Measurements from ENCODE around the gene CCNY. TPM values are rescaled to one million over a fixed set of nuclear protein-coding genes. Genes with fewer than 3 reads are reported as not detected.

CCNY gene
- total and polyA plus RNA-seq, 2 of the 13 experiments (the other 11 are each of a cell fraction or from before 2014, with no cell fraction given) = 48.2 to 54.7 TPM

GRCh38 chr10:35396560-35397434 lies 60.5 kb downstream of the CCNY start (continued):
- TF ChIP-seq GMEB2 (CRISPR knock-in tag; IDR thresholded peaks at IDR 0.05; ENCODE audit: low read depth) = no peak
- peak; percentile 48; the same call in 1 of the 2 replicates for TF ChIP-seq ARID5B (CRISPR knock-in tag; IDR thresholded peaks at IDR 0.05)
- no peak for TF ChIP-seq ZMAT5 (CRISPR knock-in tag; IDR thresholded peaks at IDR 0.05; ENCODE audit: borderline replicate concordance, low read depth)
- TF ChIP-seq DNMT1 (CRISPR knock-in tag; IDR thresholded peaks at IDR 0.05) = no peak
- TF ChIP-seq ERF (CRISPR knock-in tag; IDR thresholded peaks at IDR 0.05) = no peak; the same call in 1 of the 2 replicates
- TF ChIP-seq ZBTB38 (CRISPR knock-in tag; IDR thresholded peaks at IDR 0.05) = peak; percentile 78
- peak; percentile 46; the same call in 1 of the 2 replicates for TF ChIP-seq IKZF5 (CRISPR knock-in tag; IDR thresholded peaks at IDR 0.05)
- no peak for TF ChIP-seq JUN (CRISPR knock-in tag; IDR thresholded peaks at IDR 0.05)
- TF ChIP-seq ELK4 (CRISPR knock-in tag; IDR thresholded peaks at IDR 0.05; ENCODE audit: borderline replicate concordance) = no peak
- no peak for TF ChIP-seq PLSCR1 (CRISPR knock-in tag; IDR thresholded peaks at IDR 0.05; ENCODE audit: borderline replicate concordance)
- TF ChIP-seq MAFF (IDR thresholded peaks at IDR 0.05; ENCODE audit: low read depth, low read length) = no peak
- no peak for TF ChIP-seq NCOR1 (IDR thresholded peaks at IDR 0.05; ENCODE audit: borderline replicate concordance, low read length)
- TF ChIP-seq PHF8 (CRISPR knock-in tag; IDR thresholded peaks at IDR 0.05) = no peak
- no peak for TF ChIP-seq ZBTB25 (CRISPR knock-in tag; IDR thresholded peaks at IDR 0.05)
- TF ChIP-seq E2F2 (CRISPR knock-in tag; IDR thresholded peaks at IDR 0.05; ENCODE audit: borderline replicate concordance) = no peak
- no peak for TF ChIP-seq ARNT (IDR thresholded peaks at IDR 0.05)
- TF ChIP-seq ZFY (CRISPR knock-in tag; IDR thresholded peaks at IDR 0.05) = no peak

All from HepG2 (cell line).